GM21825 (cell line): ENCODE data around the gene SMARCB1.

Experiments
- ATAC-seq: cut with Tn5 transposase; IDR thresholded peaks from one replicate; pipeline ENCODE4 v1.9.1; 2021; ENCODE audit warnings: mild to moderate bottlenecking, moderate library complexity; ENCODE audit not compliant: unreplicated experiment

SMARCB1 gene

DNA sequence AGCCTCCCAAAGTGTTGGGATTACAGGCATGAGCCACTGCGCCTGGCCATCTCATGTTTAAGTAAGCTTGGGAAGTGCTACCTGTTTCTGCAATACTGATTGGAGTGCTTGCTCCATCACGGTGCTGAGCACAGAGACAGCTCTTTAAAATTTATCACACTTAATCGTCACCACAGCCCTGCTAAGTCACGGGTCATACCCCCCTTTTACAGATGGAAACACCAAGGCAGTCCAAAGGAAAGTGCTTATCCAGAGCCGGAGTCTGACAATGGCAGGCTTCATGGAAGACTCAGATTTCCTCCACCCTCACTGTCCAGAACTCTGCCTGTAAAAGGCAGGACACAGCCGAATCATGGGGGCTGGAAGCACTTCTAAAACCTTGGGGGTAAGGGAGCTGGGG, 26.7 kb upstream of the SMARCB1 start:
- ATAC-seq = no peak

DNA sequence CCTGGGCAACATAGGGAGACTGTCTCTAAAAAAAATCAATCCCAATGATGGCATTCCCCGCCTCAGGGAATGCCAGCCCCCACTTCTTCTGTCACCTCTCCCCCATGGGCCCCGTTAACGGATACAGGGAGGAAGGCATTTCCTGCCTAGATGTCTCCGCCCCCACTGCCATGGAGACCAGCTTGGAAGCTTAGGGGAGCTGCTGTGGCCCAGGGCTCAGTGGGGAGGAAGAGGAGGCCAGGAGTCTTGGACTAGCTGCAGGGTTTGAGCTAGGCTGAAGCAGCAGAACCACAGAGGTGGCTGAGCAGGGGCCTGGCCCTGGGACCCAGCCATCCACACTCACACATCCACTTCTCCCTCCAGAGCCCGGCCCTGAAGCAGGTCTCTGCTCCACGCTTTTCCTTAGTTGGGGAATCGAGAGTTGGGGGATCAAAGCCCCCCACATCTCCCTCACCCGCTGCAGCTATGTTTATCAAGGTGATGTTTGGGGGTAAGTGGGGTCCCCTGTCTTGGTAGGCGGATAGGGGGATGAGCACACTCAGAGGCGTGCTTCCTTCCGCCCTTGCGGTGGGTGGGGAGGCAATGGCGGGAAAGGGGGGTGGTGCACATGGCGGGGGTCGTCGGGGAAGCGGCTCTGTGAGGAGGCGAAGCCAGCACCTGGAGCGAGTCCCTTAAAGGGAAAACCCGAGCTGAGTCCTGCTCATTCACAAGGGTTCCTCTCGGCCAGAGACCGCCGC, 23.8 kb upstream of the SMARCB1 start, which contains the start of gene C22orf15:
Gene C22orf15 (plus strand): TSS at position 149 of the 737 bp plus-strand sequence. CDS start 317 bp downstream, at position 466.
- no peak for ATAC-seq

- no peak for ATAC-seq
Measured at GRCh38 chr22:23763579-23763945, 23.2 kb upstream of the SMARCB1 start.

DNA sequence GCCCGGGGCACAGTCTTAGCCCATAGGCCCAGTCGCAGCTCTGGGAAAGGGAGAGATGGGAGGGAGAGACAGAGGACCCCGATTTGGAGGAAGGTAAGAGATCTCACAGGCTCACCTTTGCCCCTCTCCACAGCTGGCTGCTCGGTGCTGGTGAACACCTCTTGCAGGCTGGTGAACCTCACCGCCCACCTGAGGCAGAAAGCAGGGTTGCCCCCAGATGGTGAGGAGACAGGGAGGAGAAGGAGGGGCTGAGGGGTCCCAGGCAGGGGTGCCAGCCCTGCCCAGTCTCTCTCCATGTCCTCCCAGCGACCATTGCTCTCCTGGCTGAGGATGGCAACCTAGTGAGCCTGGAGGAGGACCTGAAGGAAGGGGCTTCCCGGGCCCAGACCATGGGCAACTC, 22.8 kb upstream of the SMARCB1 start:
- ATAC-seq = no peak

DNA sequence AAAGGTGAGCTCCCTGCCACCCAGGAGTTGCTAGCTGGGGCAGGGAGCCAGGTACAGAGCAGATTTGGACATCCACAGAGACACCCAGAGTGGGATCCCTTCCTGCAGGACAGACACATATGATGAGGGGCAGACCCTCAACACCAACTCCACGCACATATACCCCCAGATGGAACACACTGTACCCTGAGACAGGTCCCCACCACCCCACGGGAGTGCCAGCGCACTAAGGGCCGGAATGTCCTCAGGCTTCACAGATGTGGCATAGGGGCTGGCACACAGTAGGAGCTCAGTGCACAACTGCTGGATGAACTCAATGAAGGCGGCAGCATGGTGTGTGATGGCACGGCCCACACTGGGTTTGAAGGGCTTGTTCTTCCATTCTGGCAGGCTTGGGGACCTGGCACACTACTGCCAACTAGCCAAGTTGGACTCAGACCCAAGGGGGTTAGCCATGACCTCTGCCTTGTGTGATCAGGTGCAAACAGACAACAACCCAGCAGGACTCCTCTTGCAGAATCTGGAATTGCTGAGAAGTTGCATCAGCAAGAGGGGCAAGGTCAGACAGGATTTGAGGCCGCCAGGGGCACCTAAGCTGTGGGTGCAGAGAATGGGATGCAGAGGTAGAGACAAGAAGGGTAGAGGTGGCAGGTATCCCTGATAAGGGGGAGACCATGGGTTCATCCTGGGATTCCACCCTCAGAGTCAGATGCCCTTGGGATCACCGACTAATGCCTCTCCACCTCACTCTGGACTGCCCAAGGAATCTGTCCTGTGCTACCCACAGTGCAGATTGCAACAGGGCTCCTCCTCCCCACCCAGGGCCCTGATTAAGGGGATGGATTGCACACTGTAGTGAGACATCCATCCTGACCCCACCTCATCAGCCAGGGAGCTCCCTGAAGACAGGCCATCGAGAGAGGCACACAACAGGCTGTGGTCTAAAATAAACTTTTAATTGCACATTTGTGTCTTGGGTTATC, 21.6 kb upstream of the SMARCB1 start:
- ATAC-seq = no peak

DNA sequence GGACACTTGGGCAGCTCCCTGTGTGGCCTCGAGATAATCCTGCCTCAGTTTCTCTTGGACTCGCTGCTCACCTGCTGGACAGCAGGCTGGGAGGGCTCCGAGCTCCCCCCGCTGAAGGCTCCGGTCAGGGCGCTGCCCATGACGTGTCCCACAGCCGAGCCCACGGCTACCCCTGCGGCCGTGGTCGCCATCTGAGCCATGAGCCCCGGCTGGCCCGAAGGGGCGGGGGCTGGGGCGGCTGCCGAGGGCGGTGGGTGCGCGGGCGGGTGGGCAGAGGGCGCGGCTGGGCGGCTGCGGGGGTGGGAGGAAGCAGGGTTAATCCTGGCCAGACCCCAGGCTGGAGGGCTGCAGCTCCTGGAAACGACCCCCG, 19.5 kb upstream of the SMARCB1 start:
- no peak for ATAC-seq

- peak; percentile 35 for ATAC-seq
Measured at GRCh38 chr22:23767673-23768548, 18.9 kb upstream of the SMARCB1 start, which contains the start of gene CHCHD10. CHCHD10 (minus strand) TSS chr22:23767972; CDS start chr22:23767874, 98 bp downstream.

- no peak for ATAC-seq
Measured at GRCh38 chr22:23769321-23769965, 17.3 kb upstream of the SMARCB1 start.

DNA sequence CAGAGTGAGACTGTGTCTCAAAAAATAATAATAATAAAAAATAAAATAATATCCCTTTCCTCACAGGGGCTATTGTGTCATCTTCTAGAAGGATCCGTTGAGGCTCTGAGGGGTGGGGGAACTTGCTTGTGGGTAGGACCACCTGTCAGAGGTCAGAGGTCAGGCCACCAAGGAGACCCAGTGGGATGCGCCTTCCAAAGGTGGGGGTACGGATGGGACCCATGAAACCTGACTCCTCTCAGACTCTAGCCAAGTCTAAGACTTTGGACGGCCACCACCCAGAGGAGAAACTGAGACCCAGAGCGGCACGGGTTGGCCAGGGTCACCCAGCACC, 14.5 kb upstream of the SMARCB1 start:
- ATAC-seq = no peak

GRCh38 chr22:23772649-23773473, 13.9 kb upstream of the SMARCB1 start, which contains the start of gene MMP11:
MMP11 (plus strand) TSS chr22:23772849; CDS start chr22:23772871, 22 bp downstream.
- ATAC-seq = no peak

GRCh38 chr22:23773483-23774113, 13.2 kb upstream of the SMARCB1 start:
- ATAC-seq = no peak

GRCh38 chr22:23774114-23774921, 12.4 kb upstream of the SMARCB1 start:
- ATAC-seq = no peak

DNA sequence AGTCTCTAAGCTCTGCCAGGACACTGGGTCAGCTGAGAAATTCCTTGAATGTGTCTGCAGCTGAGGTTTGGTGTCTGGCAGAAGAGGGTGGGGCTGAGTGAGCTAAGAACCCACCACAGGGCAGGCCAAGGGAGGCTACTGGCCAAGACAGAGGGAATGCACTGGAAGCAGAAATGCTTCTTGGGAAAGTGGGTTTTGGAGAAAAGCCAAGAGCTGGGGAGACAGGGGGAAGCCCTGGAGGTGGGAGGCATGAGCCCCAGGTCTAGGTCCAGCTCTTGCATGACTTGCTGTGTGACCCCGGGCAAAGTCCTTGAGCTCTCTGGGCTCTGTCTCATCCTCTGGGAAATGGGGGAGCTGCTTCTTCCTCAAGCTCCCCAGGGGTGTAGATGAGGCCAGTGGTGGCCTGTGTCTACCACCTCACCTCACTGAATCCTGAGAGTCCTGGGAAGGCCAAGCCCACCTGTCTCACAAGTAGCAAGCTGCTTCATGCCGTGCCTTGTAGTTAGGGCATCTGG, 11.8 kb upstream of the SMARCB1 start:
- no peak for ATAC-seq

- ATAC-seq = no peak
Measured at GRCh38 chr22:23775779-23776375, 10.9 kb upstream of the SMARCB1 start.

DNA sequence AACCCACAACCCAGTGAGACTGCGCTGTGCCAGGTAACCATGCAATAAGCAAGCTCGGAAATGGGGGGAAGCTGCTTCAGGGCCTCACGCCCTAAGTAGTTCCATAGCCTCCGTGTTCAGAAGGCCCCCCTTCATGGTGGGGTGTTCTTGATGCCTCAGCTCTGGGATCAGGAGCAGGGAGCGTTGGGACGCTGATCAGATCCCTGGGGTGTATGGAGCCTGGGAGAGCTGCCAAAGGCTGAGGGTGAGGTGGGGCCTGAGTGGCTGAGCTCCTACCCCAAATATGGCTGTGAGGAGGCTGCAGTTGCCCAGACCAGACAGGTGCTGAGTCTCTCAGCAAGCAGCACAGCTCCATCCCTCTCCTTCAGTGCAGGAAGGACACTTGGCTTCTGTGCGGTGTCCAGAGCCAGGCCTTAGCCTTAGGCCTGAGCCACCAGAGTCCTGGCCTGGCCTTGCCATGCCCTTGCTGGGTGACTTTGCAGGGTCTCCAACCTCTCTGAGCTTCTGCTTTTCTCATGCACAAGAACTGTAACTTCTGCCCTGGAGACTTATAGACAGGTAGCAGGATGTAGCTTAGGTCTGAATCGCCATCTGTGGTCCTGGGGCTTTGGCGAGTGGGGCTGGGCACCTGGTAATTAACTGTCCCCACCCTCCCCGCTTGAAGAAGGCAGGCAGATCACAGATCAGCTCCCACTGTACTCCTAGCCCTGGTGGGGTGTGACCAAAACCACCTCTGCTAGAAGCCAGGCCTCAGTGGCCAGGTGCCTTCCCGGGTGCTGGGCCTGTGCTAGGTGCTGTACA, 8.8 kb upstream of the SMARCB1 start:
- ATAC-seq = no peak

DNA sequence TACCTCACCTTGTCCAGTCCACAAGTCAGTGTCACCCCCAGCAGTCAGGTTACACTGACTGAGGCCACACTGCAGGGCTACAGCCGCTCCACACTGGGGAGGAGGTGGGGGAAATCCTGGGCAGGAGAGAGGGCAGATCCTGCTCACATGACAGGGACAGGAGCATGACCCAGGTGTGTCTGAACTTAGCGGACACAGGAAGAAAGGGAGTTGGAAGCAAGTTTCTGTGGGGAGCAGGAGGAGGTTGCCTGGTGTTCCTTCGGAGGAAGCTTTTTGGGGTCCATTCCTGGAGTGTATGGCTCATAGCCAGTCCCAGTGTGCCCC, 8.2 kb upstream of the SMARCB1 start:
- ATAC-seq = no peak

DNA sequence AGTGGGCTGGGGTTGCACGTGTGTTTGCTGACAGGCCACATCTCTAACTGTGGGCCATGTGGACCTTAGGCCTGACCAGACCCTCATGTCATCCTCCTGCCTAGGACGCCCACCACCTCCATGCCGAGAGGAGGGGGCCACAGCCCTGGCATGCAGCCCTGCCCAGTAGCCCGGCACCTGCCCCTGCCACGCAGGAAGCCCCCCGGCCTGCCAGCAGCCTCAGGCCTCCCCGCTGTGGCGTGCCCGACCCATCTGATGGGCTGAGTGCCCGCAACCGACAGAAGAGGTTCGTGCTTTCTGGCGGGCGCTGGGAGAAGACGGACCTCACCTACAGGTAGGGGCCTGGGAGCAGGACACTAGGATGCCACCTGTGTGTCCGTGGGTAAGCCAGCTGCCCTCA, 7.7 kb upstream of the SMARCB1 start:
- ATAC-seq = no peak
